OCI-LY7 (cell line): ENCODE measurements around the gene STX17. TPM values are rescaled to one million over a fixed set of nuclear protein-coding genes. Genes with fewer than 3 reads are reported as not detected.

ENCODE experiments used
- BruUV-seq: library from RNA; stranded (reverse); fragments of 400-500 nt; replicated peaks from 2 replicates; lab custom pipeline; 2021; lab: Mats Ljungman, UMichigan
- CTCF ChIA-PET: fragments of 300-600 bp; sonication (Branson Sonifier 250); formaldehyde crosslinking; loops from one replicate; lab custom pipeline; 2022; ENCODE audit warnings: antibody characterized with exemption; ENCODE audit not compliant: unreplicated experiment; lab: Charles Lee
- POLR2A ChIA-PET: fragments of 300-600 bp; sonication (Branson Sonifier 250); formaldehyde crosslinking; loops from one replicate; lab custom pipeline; 2022; ENCODE audit warnings: antibody characterized with exemption; lab: Charles Lee
- DNase-seq: peaks from one replicate; pipeline ENCODE4 v3.0.0-alpha.2; 2015; ENCODE audit warnings: low spot score
- H2AFZ ChIP-seq: fragments of 200-600 bp; sonication (generic), shearing (Covaris generic); 2 replicates; pipeline ENCODE4 v1.6.1; 2014; ENCODE audit warnings: mild to moderate bottlenecking, antibody characterized with exemption, low read length, moderate library complexity
- H3K27ac ChIP-seq: fragments of 200-600 bp; sonication (generic); 2 replicates; pipeline ENCODE4 v1.5.1; 2014; ENCODE audit warnings: mixed run types, low read depth, mild to moderate bottlenecking, moderate library complexity, low read length, inconsistent platforms; ENCODE audit not compliant: poor library complexity, severe bottlenecking
- H3K36me3 ChIP-seq: fragments of 200-600 bp; sonication (generic); 2 replicates; pipeline ENCODE4 v1.6.1; 2014; ENCODE audit warnings: mild to moderate bottlenecking, antibody characterized with exemption, low read length, moderate library complexity, mixed read lengths; ENCODE audit not compliant: insufficient read depth
- H3K4me1 ChIP-seq: fragments of 200-600 bp; sonication (generic); 2 replicates; pipeline ENCODE4 v1.5.1; 2014; ENCODE audit warnings: mild to moderate bottlenecking, low read length; ENCODE audit not compliant: insufficient read depth, poor library complexity, severe bottlenecking
- H3K4me2 ChIP-seq: fragments of 200-600 bp; sonication (generic); 2 replicates; pipeline ENCODE4 v1.6.1; 2014; ENCODE audit warnings: mild to moderate bottlenecking, low read length
- H3K4me3 ChIP-seq: fragments of 200-600 bp; sonication (generic); 2 replicates; pipeline ENCODE4 v1.5.1; 2014; ENCODE audit warnings: mild to moderate bottlenecking, low read depth, low read length; ENCODE audit not compliant: poor library complexity, severe bottlenecking
- H3K79me2 ChIP-seq: fragments of 200-600 bp; sonication (generic); 2 replicates; pipeline ENCODE4 v1.6.1; 2016; ENCODE audit warnings: low read depth, mild to moderate bottlenecking, low read length, moderate library complexity, mixed read lengths; ENCODE audit not compliant: insufficient read depth
- H3K9me2 ChIP-seq: fragments of 200-600 bp; sonication (generic); 2 replicates; pipeline ENCODE4 v1.6.1; 2016; ENCODE audit warnings: mild to moderate bottlenecking, low read length, mixed read lengths; ENCODE audit not compliant: insufficient read depth
- H3K9me3 ChIP-seq: fragments of 200-600 bp; sonication (generic); 2 replicates; pipeline ENCODE4 v1.6.1; 2014; ENCODE audit warnings: mild to moderate bottlenecking, mixed run types, low read length, mixed read lengths
- H4K20me1 ChIP-seq: fragments of 200-600 bp; sonication (generic); 2 replicates; pipeline ENCODE4 v1.6.1; 2014; ENCODE audit warnings: mild to moderate bottlenecking, antibody characterized with exemption, low read length, moderate library complexity, mixed read lengths; ENCODE audit not compliant: insufficient read depth
- CTCF ChIP-seq: fragments of 200-600 bp; sonication (generic); conservative IDR thresholded peaks from 2 replicates; pipeline ENCODE4 v1.5.1; 2014; ENCODE audit warnings: mild to moderate bottlenecking, antibody characterized with exemption, low read length, moderate library complexity, mixed read lengths
- EZH2phosphoT487 ChIP-seq: fragments of 200-600 bp; sonication (generic); IDR thresholded peaks from 2 replicates; pipeline ENCODE4 v1.6.1; 2018; ENCODE audit warnings: low read depth, borderline replicate concordance, mild to moderate bottlenecking, mixed run types, antibody characterized with exemption, low read length, moderate library complexity, mixed read lengths
- intact Hi-C: fragments of 100-400 bp; cut with micrococcal nuclease; formaldehyde crosslinking; loops from one replicate; pipeline ENCODE4 v1.10.0; 2022; ENCODE audit not compliant: unreplicated experiment
- total RNA-seq, 2 experiments: library from RNA; depleted of rRNA in 1 of 2; stranded (reverse); fragments of >200 nt in 1 of 2; shearing (Covaris generic) in 1 of 2; gene quantifications; 2 replicates each; pipeline ENCODE4 v1.2.3, GENCODE V29; 2014 to 2022

Gene STX17
- total RNA-seq, 2 experiments from 2014 or later = 12.1 to 21.5 TPM

GRCh38 chr9:99931155-99931840, 24.8 kb downstream of the STX17 start:
- Histone ChIP-seq H3K4me1 (no peaks in the 10 kb centered on the region), H2AFZ (no peak overlapping the region), H3K36me3 (no peaks in the 10 kb centered on the region; the same call in 1 of the 2 replicates), H4K20me1 (no peaks in the 10 kb centered on the region), H3K79me2 (no peaks in the 10 kb centered on the region), H3K27ac (no peak overlapping the region), H3K9me3 (no peaks in the 10 kb centered on the region), H3K4me2 (no peak overlapping the region), H3K4me3 (no peak overlapping the region), H3K9me2 (no peaks in the 10 kb centered on the region)
- no peak for DNase-seq
- ChIA-PET CTCF (no interaction called here), POLR2A (interaction anchor here (0.8 to 1.4 kb wide), 3 partner anchors 22 to 274 kb away, joined by 3 to 6 read pairs (median 3); no protein-coding TSS in a partner anchor)
- intact Hi-C loops = no loop called here
- TF ChIP-seq CTCF (no peak), EZH2phosphoT487 (no peak)
- BruUV-seq = no TSS peak

- peaks cover 5% of the 10 kb centered on the region; the same call in 1 of the 2 replicates for H3K36me3 ChIP-seq
- no peak overlapping the region for H3K27ac ChIP-seq
- intact Hi-C loops = no loop called here
- no peaks in the 10 kb centered on the region for H3K79me2 ChIP-seq
- H3K4me3 ChIP-seq = no peak overlapping the region
- DNase-seq = no peak
- no peaks in the 10 kb centered on the region for H3K9me2 ChIP-seq
- TF ChIP-seq EZH2phosphoT487 (no peak), CTCF (no peak)
- H4K20me1 ChIP-seq = no peaks in the 10 kb centered on the region
- ChIA-PET POLR2A (interaction anchor here (1.2 kb wide), 1 partner anchor 20 kb away, joined by 3 read pairs; no protein-coding TSS in a partner anchor), CTCF (no interaction called here)
- no peak overlapping the region for H3K4me2 ChIP-seq
- no peaks in the 10 kb centered on the region for H3K4me1 ChIP-seq
- no peak overlapping the region for H2AFZ ChIP-seq
- no TSS peak for BruUV-seq
- no peaks in the 10 kb centered on the region for H3K9me3 ChIP-seq
These were observed 30.6 kb downstream of the STX17 start for GRCh38 chr9:99936947-99937587.

GRCh38 chr9:99947395-99947794, 40.9 kb downstream of the STX17 start:
- CTCF ChIA-PET = no interaction called here
- Histone ChIP-seq H3K4me1 (no peaks in the 10 kb centered on the region), H3K79me2 (no peaks in the 10 kb centered on the region), H3K4me2 (no peak overlapping the region), H3K27ac (no peak overlapping the region), H3K4me3 (no peak overlapping the region), H3K9me3 (no peaks in the 10 kb centered on the region), H4K20me1 (no peaks in the 10 kb centered on the region), H3K9me2 (no peaks in the 10 kb centered on the region), H3K36me3 (peaks cover 13% of the 10 kb centered on the region), H2AFZ (no peak overlapping the region)
- BruUV-seq = no TSS peak
- no peak for DNase-seq
- no peak for TF ChIP-seq EZH2phosphoT487
- TF ChIP-seq CTCF = no peak
- intact Hi-C loops = no loop called here
- POLR2A ChIA-PET = interaction anchor here (0.9 to 1.2 kb wide), 3 partner anchors 8 to 31 kb away, joined by 3 read pairs; no protein-coding TSS in a partner anchor
